Stimulated activated CD8-positive, alpha-beta memory T cell treated with anti-CD3 and anti-CD28 coated beads, Interleukin-2, amount 100 ng/mL, for 48 hours (primary cell): ENCODE measurements around the gene DCST1.

Source experiments
- DNase-seq, 2 donors: peaks; one replicate each; pipeline ENCODE4 v3.0.0-alpha.2; 2020; ENCODE audit warnings: low read depth in 2 of 2

DCST1 gene

DNA sequence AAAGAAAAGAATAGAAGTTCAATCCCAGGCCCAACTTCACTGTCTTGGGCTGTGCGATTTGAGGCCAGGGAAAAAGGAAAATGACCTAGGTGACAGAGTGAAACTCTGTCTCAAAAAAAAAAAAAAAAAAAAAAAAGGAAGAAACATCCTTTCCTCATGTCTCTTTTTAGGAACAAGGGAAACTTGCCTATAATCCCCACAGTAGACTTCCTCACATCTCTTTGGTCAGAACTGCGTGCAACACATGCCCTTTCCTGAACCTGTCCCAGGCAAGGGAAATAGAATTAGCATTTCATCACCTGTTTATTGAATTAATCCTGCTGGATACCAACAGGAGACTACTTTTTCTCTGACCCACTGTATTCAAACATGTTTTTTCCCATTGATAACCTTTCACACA lies 2.3 kb downstream of the DCST1 start:
- DNase-seq: no peak

- DNase-seq: no peak
Observed at GRCh38 chr1:155037043-155037442, 3.4 kb downstream of the DCST1 start.

DNA sequence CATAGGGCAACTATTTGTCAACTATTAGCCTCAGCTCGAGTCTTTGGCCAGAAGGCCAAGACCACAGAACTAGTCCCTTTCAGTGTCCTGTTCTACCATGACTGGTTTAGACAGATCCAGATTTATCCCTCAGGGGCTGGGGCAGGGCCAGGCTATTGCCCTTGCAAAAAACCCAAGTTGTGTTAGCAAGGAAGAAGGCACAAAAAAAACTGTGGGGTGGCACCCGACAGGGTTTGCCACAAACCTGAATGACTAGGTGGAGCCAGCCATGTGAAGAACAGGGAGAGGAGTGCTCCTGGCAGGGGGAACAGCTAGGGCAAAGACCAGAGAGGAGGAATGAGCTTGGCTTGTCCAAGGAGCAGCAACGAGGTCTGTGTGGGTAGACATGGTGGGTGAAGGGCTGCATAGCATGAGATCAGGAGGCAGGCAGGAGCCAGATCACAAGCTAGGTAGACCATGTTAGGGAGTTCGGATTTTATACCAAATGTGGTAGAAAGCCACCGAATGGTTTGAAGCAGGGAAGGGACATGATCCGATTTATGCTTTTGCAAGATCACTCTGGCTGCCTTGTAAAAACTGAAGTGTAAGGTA lies 4.3 kb downstream of the DCST1 start:
- no peak for DNase-seq

DNA sequence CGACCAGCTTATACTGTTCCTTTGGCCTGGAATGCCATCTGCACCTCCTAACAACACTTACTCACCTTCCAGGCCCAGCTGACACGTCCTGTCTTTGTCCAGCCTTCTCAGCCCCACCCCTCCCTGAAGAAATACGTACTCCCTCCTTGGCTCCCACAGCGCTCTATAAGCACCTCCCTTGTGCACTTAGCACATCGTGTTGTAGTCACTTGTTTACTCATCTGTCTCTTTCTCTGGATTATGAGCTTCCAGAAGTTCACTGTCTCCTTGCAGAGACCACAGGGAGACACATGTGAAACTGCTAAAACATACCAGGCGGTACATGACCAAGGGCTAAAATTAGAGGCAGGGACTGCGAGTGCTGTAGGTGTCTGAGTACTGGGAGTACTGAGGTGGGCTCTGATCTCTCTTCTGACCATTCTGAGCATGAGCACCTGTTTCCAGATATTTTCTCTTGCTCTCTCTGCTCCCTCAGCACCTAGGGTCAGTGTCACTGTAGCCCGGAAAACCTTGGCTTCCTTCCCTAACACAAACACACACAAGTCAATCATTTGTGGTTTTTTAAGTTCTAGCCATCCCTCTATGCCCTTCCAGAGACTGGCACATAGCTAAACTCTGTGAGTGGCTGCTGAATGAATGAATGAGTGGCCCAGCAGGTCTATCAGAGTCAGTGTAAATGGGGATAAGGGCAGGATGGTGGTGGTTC lies 5.1 kb downstream of the DCST1 start:
- DNase-seq: no peak

DNA sequence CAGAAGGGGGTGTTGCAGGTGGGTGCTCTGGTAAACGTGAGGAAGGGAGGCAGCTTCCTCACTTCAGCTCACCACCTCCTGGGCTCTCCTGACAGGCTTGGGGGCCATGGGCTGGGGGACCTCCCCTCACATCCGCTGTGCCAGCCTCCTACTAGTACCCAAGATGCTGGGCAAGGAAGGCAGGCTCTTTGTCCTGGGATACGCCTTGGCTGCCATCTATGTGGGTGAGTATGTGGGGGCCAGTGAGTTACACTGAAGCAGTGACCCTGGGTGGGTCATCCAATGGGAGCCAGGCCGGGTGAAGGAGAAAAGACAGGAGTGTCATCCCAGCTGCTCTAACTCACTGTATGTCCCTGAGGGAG lies 5.7 kb downstream of the DCST1 start:
- DNase-seq: no peak

DNA sequence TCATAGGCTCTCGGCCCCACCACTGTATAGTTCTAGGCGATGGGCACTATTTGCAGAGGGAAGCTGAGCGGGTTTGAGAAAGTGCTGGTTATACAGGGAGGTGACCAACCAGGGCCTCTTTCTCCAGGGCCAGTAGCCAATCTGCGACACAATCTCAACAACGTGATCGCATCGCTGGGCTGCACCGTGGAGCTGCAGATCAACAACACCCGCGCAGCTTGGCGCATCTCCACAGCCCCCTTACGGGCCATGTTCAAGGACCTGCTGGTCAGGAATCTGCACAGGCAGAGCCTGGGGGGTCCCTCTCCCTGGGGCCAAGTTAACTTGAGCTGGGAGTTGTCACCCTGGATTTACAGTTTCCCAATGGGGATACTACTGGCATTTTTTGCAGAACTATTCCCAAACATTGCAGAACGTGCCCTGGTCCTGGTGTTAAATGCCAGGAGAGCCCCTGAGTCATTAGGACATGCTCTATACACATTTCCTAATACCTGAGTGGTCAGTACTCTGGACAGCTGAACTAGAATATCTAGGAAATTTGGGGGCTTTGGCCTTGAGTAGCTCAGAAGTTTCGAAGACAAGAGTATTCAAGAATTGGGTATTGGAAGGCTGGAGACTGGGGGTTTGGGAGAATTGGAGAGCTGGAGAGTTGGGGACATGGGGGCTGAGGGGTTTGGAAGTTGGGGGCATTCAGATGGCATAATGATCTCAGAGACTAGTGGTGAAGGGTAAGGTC lies 6.9 kb downstream of the DCST1 start:
- DNase-seq: no peak

GRCh38 chr1:155042789-155043188 lies 9.2 kb downstream of the DCST1 start:
- DNase-seq: no peak

GRCh38 chr1:155043301-155043702 lies 9.7 kb downstream of the DCST1 start:
- no peak for DNase-seq

DNA sequence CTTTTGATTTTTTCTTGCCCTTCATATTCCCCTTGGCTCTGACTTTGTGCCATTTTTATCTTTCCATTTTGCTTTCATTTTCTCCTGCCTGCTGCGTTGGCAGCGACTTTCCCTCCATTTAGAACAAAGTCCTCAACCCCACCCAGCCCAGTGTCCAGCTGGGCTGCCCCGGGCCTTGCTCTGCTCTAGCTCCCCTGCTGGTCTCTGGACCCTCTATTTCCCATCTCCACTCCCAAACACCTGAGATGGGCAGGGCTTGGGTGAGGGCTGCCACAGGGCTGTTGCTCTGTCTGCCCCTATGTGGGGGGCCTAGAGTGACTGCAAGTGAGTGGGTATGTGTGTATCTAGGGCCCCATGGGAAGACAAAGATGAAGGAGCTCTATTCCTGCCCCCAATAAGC lies 10.2 kb downstream of the DCST1 start:
- DNase-seq: no peak

DNA sequence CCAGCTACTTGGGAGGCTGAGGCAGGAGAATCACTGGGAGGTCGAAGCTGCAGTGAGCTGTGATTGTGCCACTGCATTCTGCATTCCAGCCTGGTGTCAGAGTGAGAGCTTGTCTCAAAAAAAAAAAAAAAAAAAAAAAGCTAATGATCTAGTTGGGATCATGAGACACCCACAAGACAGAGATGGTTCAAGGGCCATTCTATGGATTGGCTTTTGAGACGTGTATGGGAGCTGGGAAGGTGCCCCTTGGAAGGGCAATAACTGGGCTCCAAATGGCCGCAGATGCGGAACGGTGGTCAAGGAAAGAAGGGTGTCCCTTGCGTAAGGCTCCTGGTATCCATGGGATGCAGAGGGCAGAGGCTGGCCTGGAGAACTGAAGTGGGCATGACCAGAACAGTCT lies 10.7 kb downstream of the DCST1 start:
- no peak for DNase-seq

- DNase-seq: peak in 1 of 2 donors; percentile 23
Observed at GRCh38 chr1:155044812-155045657, 11.4 kb downstream of the DCST1 start.

GRCh38 chr1:155048449-155049334 lies 15.1 kb downstream of the DCST1 start:
- no peak for DNase-seq

DNA sequence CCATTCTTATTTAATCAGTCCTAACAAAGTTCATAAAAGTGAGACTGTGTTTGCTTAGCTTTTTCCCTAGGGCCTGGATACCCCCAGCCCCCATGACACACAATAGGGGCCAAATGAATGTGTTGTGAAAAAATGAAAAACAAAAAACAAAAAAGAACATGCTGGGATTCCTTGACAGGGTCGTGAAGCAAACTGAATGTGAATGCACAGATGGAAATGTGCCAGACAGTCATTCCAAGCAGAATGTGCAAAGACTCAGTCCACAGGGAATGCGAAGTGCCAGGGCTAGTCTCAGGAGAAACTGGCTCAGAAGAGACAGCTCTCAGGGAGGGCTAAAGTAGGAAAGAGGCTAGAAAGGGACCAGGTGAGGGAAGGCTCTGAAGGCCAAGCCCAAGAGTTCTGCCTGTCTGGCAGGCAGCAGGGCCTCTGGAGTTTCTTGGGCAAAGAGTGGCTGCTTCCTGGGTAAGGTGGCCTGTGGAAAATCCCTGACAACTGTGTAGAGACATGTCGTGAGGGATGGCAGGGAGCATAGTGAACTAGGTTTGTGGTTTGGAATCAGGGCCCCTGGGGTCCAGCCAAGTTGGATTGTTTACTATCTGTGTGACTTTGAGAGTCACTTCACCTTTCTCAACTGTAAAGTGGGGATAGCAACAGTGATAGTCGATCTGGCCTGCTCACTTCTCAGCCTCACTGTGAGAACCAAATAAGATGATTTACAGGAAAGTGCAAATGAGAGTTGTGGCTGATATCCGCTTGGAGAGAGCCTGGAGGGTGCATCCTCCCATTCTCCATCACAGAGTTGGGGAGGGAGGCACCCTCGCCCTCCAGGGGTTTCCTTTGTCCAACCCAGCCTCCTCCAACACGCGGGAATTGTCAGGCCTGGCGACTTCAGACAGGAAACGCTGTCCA lies 16.3 kb downstream of the DCST1 start:
- DNase-seq: no peak

DNA sequence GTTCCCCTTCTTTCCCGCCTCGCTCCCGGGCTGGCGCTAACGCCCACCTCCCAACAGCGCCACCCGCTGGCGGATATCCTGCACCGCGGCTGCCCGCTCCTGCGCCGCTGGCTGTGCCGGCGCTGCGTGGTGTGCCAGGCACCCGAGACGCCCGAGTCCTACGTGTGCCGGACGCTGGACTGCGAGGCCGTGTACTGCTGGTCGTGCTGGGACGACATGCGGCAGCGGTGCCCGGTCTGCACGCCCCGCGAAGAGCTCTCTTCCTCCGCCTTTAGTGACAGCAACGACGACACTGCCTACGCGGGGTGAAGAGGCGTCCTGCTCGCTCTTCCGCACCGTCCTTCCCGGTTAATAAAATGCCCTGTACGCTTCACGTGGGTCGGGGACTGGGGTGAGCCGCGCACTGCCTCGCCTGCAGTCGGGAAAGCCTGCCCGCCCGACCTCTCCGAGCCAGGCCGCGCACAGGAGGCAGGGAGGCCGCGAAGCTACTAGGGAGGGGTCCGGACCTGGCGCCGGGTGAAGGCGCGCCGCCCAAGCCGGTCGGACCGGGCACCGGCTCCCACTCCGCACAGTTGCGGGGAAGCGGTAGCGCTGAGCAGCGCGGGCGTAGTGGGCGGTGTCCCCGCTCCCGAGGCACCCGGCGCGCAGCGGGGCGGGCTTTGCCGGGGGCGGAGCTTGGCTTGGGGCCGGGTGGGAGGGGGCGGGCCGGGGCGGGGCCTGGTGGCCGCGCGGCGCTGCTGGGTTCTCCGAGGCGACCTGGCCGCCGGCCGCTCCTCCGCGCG lies 17.1 kb downstream of the DCST1 start, which contains the start of gene ADAM15:
ADAM15 (plus strand) TSS at position 757 of the 782 bp plus-strand sequence. CDS start 71 bp downstream, outside the sequence.
- peak; percentile 71 to 72 for DNase-seq

GRCh38 chr1:155051342-155051776 lies 17.7 kb downstream of the DCST1 start:
- no peak for DNase-seq

DNA sequence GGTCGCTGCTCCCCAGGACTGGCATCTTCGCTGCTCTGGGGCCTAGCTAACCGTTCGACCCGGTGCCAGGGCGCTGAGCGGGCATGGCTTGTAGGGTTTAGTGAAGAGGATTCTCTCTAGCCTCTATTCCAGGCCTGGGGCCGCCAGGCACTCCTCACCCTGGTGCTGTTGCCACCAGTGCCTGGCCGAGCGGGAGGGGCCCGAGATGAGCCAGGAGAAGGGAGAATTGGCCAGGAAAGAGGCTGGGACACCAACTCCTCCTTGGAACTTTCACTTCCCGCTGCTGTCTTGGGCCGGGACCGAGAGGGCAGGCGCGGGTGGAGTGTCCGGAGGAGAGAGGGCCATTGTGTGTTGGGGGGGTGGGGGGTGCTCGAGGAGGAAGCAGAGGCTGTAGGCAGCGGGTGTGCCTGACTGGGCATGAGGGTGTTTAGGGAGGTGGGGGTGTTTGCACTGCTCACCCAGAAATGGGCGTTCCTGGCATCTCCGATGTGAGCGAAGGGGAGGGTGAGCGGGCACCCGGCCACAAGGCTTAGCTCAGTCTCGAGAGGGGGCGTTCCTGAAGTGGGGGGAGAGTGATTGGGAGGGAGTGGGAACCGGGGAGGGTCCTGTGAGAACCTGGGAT lies 18.3 kb downstream of the DCST1 start:
- peak in 1 of 2 donors; percentile 25 for DNase-seq

DNA sequence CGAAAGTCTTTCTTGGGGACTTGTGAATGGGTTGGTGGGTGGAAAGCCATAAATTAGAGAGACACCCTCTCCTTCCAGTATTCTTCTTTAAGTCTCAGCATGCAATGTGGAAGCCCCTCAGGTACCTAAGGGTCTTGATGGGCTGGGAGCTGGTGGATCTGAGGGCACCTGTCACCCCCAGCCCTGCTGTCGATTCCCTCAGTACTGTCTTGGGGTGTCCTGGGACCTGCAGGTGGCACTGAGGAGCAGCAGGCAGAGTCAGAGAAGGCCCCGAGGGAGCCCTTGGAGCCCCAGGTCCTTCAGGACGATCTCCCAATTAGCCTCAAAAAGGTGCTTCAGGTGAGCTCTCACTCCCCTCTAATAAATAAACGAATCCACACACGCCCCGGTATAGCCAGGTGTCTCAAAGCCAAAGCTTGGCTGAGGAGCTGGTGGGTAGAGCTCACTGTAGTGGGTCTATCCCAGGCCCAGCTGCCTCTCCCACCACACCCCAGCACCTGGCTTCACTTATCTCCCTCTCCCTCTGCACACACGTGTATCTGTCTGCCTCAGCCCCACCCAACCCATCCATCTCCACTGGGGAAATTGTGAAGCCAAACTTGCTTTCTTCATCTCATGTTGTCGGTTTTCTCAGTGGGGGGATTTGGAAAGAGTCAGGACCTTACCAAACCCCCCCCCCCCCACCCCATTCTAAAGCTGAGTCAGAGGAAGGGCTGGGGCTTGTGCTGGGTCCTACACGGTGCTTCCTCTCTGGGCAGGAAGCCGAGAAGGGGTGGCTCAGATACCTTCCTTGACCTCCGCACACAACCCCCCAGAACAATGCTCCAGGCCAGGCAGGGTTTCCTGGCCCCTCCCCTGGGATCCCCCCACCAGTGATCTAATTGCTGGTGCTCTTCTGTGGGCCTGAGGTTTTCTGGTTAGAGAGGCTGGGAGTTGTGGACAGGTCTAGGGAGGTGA lies 19.1 kb downstream of the DCST1 start:
- DNase-seq: no peak
